Transverse colon (tissue), 4 donors: Measurements from ENCODE around the gene RHOBTB1. TPM values are rescaled to one million over a fixed set of nuclear protein-coding genes. Genes with fewer than 3 reads are reported as not detected.

ENCODE experiments used
- DNase-seq: peaks from one replicate; pipeline ENCODE4 v3.0.0-alpha.2; 2019
- H3K27ac ChIP-seq, 4 donors: fragments of 200-600 bp; sonication (generic); 2 replicates each; pipeline ENCODE4 v1.5.1; 2016 to 2018; ENCODE audit warnings: inconsistent platforms in 4 of 4
- H3K27me3 ChIP-seq: fragments of 200-600 bp; sonication (generic); 2 replicates; pipeline ENCODE4 v1.5.1; 2017; ENCODE audit warnings: inconsistent platforms
- H3K36me3 ChIP-seq, 4 donors: fragments of 200-600 bp; sonication (generic); 2 replicates each; pipeline ENCODE4 v1.5.1; 2017 to 2019; ENCODE audit warnings: inconsistent platforms in 4 of 4
- H3K4me1 ChIP-seq, 4 donors: fragments of 200-600 bp; sonication (generic); 2 replicates each; pipeline ENCODE4 v1.5.1; 2017 to 2020; ENCODE audit warnings: inconsistent platforms in 4 of 4
- H3K4me3 ChIP-seq, 4 donors: fragments of 200-600 bp; sonication (generic); 1 replicate in 1 of 4; 2 replicates in 3 of 4; pipeline versions ENCODE4 v1.5.1 to v1.6.1; 2017 to 2019; ENCODE audit warnings: inconsistent platforms in 4 of 4
- H3K9me3 ChIP-seq, 2 donors: fragments of 200-600 bp; sonication (generic); 2 replicates each; pipeline ENCODE4 v1.5.1; 2017 to 2019; ENCODE audit warnings: inconsistent platforms in 2 of 2
- CTCF ChIP-seq, 5 experiments: fragments of 200-600 bp in 3 of 5; fragments of 450-650 bp in 2 of 5; sonication (generic) in 3 of 5; IDR thresholded peaks; 1 replicate in 2 of 5; 2 replicates in 3 of 5; pipeline ENCODE4 v1.5.1; 2016 to 2017; ENCODE audit warnings: antibody characterized with exemption in 5 of 5, inconsistent platforms in 3 of 5, mild to moderate bottlenecking in 2 of 5, moderate library complexity in 1 of 5
- EP300 ChIP-seq: sonication (generic); formaldehyde crosslinking; IDR thresholded peaks from one replicate; pipeline ENCODE4 v1.6.1; 2017; ENCODE audit warnings: antibody characterized with exemption, low read depth
- POLR2A ChIP-seq: fragments of 450-650 bp; IDR thresholded peaks from one replicate; pipeline ENCODE4 v1.6.1; 2016; ENCODE audit warnings: antibody characterized with exemption, mild to moderate bottlenecking, moderate library complexity
- POLR2AphosphoS5 ChIP-seq, 3 donors: sonication (generic); formaldehyde crosslinking; IDR thresholded peaks; one replicate each; pipeline ENCODE4 v1.6.1; 2016; ENCODE audit warnings: antibody characterized with exemption in 3 of 3
- WGBS, 2 donors: methylation state at CpG; one replicate each; pipeline ENCODE4 v1.1.5; 2018; ENCODE audit warnings: low coverage in 1 of 2; 5-methylcytosine and 5-hydroxymethylcytosine counted together
- in situ Hi-C, 4 donors: fragments of 200-750 bp; cut with MboI; loops; one replicate each; pipeline versions ENCODE4 v1.15.0 to v1.15.1; 2017; ENCODE audit warnings: low sequenced_read_pairs in 3 of 4, low pct_ligation_motif_present in 1 of 4, low pct_unique_long_range_greater_than_20kb in 1 of 4
- intact Hi-C: fragments of 100-400 bp; cut with DNase I; formaldehyde crosslinking; loops from one replicate; pipeline ENCODE4 v1.15.1; 2023; ENCODE audit warnings: low total_unique reads
- total RNA-seq, 4 donors: library from RNA; depleted of rRNA; stranded (reverse); fragments of >200 nt; gene quantifications; one replicate each; pipeline ENCODE4 v1.1.0, GENCODE V29; 2016

RHOBTB1 gene
- total RNA-seq, 4 donors from 2014 or later, result 4.0 to 13.1 (median 9.0) TPM

- DNase-seq, result no peak
- Histone ChIP-seq H3K27ac (peak overlapping the region in 3 of 4 donors; percentile 15 to 97 (median 22)), H3K27me3 (no peaks in the 10 kb centered on the region), H3K9me3 (no peaks in the 10 kb centered on the region), H3K36me3 (no peaks in the 10 kb centered on the region), H3K4me3 (no peak overlapping the region), H3K4me1 (peaks cover 4 to 39% (median 23%) of the 10 kb centered on the region in 4 donors)
- in situ Hi-C loops, result no loop called here
- TF ChIP-seq EP300, result no peak
- TF ChIP-seq POLR2AphosphoS5 (IDR thresholded peaks at IDR 0.05), result peak in 2 of 3 donors; percentile 16 to 21
- intact Hi-C loops, result loop anchor here (5.0 kb wide), 1 partner anchor 33 kb away; no protein-coding TSS in a partner anchor
- WGBS, 2 donors, result 68 to 72% methylated on average over 3 of the region's 3 CpGs
These were observed 3.5 kb downstream of the RHOBTB1 start for GRCh38 chr10:60940446-60940845.

GRCh38 chr10:60937784-60938654, 6.0 kb downstream of the RHOBTB1 start:
- WGBS, 2 donors, result 67 to 73% methylated on average over 4 to 5 of the region's 5 CpGs
- Histone ChIP-seq H3K4me3 (no peak overlapping the region), H3K9me3 (no peaks in the 10 kb centered on the region), H3K4me1 (peaks cover 4 to 42% (median 19%) of the 10 kb centered on the region in 4 donors), H3K27me3 (no peaks in the 10 kb centered on the region), H3K27ac (peak overlapping the region; percentile 23 to 53 (median 40)), H3K36me3 (no peaks in the 10 kb centered on the region)
- TF ChIP-seq POLR2AphosphoS5 (IDR thresholded peaks at IDR 0.05), result peak in 1 of 3 donors; percentile 27
- no peak for TF ChIP-seq POLR2A
- no peak for TF ChIP-seq EP300
- TF ChIP-seq CTCF (IDR thresholded peaks at IDR 0.05), result no peak
- DNase-seq, result no peak
- in situ Hi-C loops, result no loop called here
- intact Hi-C loops, result no loop called here

GRCh38 chr10:60937022-60937421, 7.0 kb downstream of the RHOBTB1 start:
- in situ Hi-C loops, result no loop called here
- WGBS, 2 donors, result 46 to 54% methylated on average over 2 to 4 of the region's 4 CpGs
- no peak for DNase-seq

GRCh38 chr10:60934215-60935175, 9.5 kb downstream of the RHOBTB1 start:
- intact Hi-C loops, result no loop called here
- in situ Hi-C loops, result no loop called here
- 44 to 65% methylated on average over 5 to 6 of the region's 6 CpGs for WGBS, 2 donors
- Histone ChIP-seq H3K9me3 (no peaks in the 10 kb centered on the region), H3K4me3 (no peak overlapping the region), H3K27ac (no peak overlapping the region), H3K4me1 (peaks cover 4 to 33% (median 10%) of the 10 kb centered on the region in 4 donors), H3K27me3 (no peaks in the 10 kb centered on the region), H3K36me3 (no peaks in the 10 kb centered on the region)
- TF ChIP-seq CTCF (IDR thresholded peaks at IDR 0.05) (no peak), POLR2A (no peak), POLR2AphosphoS5 (IDR thresholded peaks at IDR 0.05) (no peak), EP300 (no peak)
- no peak for DNase-seq

More at GRCh38 chr10:60937022-60937421, 7.0 kb downstream of the RHOBTB1 start:
- H3K27me3 ChIP-seq, result no peaks in the 10 kb centered on the region
- H3K27ac ChIP-seq, result peak overlapping the region; percentile 23 to 53 (median 40)
- H3K36me3 ChIP-seq, result no peaks in the 10 kb centered on the region
- intact Hi-C loops, result no loop called here
- H3K9me3 ChIP-seq, result no peaks in the 10 kb centered on the region
- no peak for TF ChIP-seq POLR2AphosphoS5 (IDR thresholded peaks at IDR 0.05)
- no peak for TF ChIP-seq POLR2A
- no peak for TF ChIP-seq EP300
- TF ChIP-seq CTCF (IDR thresholded peaks at IDR 0.05), result no peak
- no peak overlapping the region for H3K4me3 ChIP-seq
- peaks cover 4 to 36% (median 13%) of the 10 kb centered on the region in 4 donors for H3K4me1 ChIP-seq
